Thymus (tissue), 11 donors: ENCODE data around the gene CD109. TPM values are rescaled to one million over a fixed set of nuclear protein-coding genes. Genes with fewer than 3 reads are reported as not detected.
"Not testable (repeated sequence)": the region's sequence is repeated elsewhere in the genome, so short reads cannot be mapped to it uniquely, and the experiment has no call there.

Experiments
- DNase-seq, 9 donors: peaks; one replicate each; pipeline ENCODE4 v3.0.0-alpha.2; 2013; ENCODE audit warnings: low spot score in 9 of 9, low read depth in 6 of 9, missing footprints in 1 of 9
- H3K27ac ChIP-seq, 2 donors: one replicate each; pipeline ENCODE4 v1.5.1; 2013; ENCODE audit warnings: control low read depth in 1 of 2, low read depth in 1 of 2, low read length in 1 of 2, mild to moderate bottlenecking in 1 of 2, moderate library complexity in 1 of 2
- H3K27me3 ChIP-seq, 2 donors: one replicate each; pipeline ENCODE4 v1.5.1; 2013; ENCODE audit warnings: low read length in 1 of 2; ENCODE audit not compliant: control insufficient read depth in 2 of 2, insufficient read depth in 1 of 2
- H3K36me3 ChIP-seq, 2 donors: one replicate each; pipeline ENCODE4 v1.5.1; 2013; ENCODE audit warnings: low read length in 1 of 2, mild to moderate bottlenecking in 1 of 2, moderate library complexity in 1 of 2; ENCODE audit not compliant: control insufficient read depth in 2 of 2, insufficient read depth in 2 of 2
- H3K4me1 ChIP-seq, 2 donors: one replicate each; pipeline ENCODE4 v1.5.1; 2013; ENCODE audit warnings: low read length in 2 of 2; ENCODE audit not compliant: control insufficient read depth in 2 of 2, insufficient read depth in 2 of 2
- H3K4me3 ChIP-seq, 2 donors: one replicate each; pipeline ENCODE4 v1.5.1; 2013; ENCODE audit warnings: low read length in 2 of 2, control low read depth in 1 of 2, mild to moderate bottlenecking in 1 of 2
- H3K9me3 ChIP-seq, 2 donors: one replicate each; pipeline ENCODE4 v1.5.1; 2013; ENCODE audit warnings: low read length in 1 of 2, mild to moderate bottlenecking in 1 of 2; ENCODE audit not compliant: control insufficient read depth in 2 of 2, insufficient read depth in 1 of 2
- WGBS: extraction: QIAGEN DNeasy Blood & Tissue Kit; methylation state at CpG from one replicate; pipeline ENCODE4 v1.1.7; 2013; 5-methylcytosine and 5-hydroxymethylcytosine counted together
- polyA plus RNA-seq: library from polyadenylated mRNA; stranded (reverse); fragments of 200-250 nt; gene quantifications from one replicate; pipeline ENCODE4 v1.2.3, GENCODE V29; 2013
- total RNA-seq: library from RNA; stranded (reverse); fragments of 120-200 nt; gene quantifications from one replicate; pipeline ENCODE4 v1.2.4, GENCODE V29; 2013
- donor health status: healthy.

The CD109 gene
- total and polyA plus RNA-seq, 2 donors = 1.5 to 5.0 TPM

- H3K36me3 ChIP-seq = no peaks in the 10 kb centered on the region
- WGBS = 93% methylated on average over 2 of the region's 2 CpGs
- H3K4me3 ChIP-seq = no peak overlapping the region
- no peaks in the 10 kb centered on the region for H3K9me3 ChIP-seq
- no peak overlapping the region for H3K27ac ChIP-seq
- DNase-seq = no peak
- no peaks in the 10 kb centered on the region for H3K27me3 ChIP-seq
- H3K4me1 ChIP-seq = no peaks in the 10 kb centered on the region
Measured at GRCh38 chr6:73802366-73802765, 106.4 kb downstream of the CD109 start.

DNA sequence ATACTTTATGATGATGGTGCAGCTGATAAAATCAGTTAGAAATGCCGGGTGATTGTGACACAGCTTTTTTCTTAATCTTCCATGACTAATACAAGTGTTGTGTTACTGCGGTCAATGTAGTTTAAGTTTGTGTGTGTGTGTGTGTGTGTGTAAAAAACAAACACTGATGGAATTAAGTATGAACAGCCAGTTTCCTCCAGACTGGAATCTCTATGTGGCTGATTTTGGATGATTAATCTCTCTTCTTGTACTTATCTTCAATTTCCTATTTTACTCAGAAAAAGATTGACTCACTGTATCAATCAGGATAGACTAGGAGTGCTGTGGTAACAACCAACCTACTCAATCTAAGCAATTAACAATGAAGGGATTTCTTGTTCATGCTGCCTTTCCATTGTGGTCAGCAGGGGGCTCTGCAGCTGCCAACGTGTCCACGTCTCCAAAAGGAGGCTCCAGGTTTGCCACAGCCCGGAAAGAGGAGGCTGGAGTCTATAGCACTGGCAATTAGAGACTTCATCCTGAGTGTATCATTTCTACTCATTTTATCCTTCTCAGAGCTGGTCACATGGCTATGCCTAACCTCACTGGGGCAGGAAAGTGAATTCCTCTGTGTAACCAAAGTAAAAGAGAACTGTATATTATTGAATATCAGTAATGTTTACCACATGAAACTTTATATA lies 107.7 kb downstream of the CD109 start:
- H3K27me3 ChIP-seq = no peaks in the 10 kb centered on the region
- H3K9me3 ChIP-seq = no peaks in the 10 kb centered on the region
- H3K4me3 ChIP-seq = no peak overlapping the region
- WGBS = 85% methylated on average over 5 of the region's 5 CpGs
- no peaks in the 10 kb centered on the region for H3K4me1 ChIP-seq
- DNase-seq = no peak
- H3K27ac ChIP-seq = no peak overlapping the region
- no peaks in the 10 kb centered on the region for H3K36me3 ChIP-seq

GRCh38 chr6:73805221-73805620 lies 109.2 kb downstream of the CD109 start:
- not testable (repeated sequence) for H3K36me3 ChIP-seq, DNase-seq, H3K27me3 ChIP-seq, H3K9me3 ChIP-seq, H3K4me3 ChIP-seq, H3K4me1 ChIP-seq, H3K27ac ChIP-seq
- WGBS = 97% methylated on average over 7 of the region's 7 CpGs

- not testable (repeated sequence) for H3K9me3 ChIP-seq, H3K27me3 ChIP-seq, H3K27ac ChIP-seq, H3K4me3 ChIP-seq, H3K4me1 ChIP-seq, H3K36me3 ChIP-seq, DNase-seq
- WGBS = over 99% methylated on average over 3 of the region's 4 CpGs
Measured at GRCh38 chr6:73805982-73806381, 110.0 kb downstream of the CD109 start.

GRCh38 chr6:73811706-73812105 lies 115.7 kb downstream of the CD109 start:
- Histone ChIP-seq H3K27ac (no peak overlapping the region), H3K36me3 (no peaks in the 10 kb centered on the region), H3K9me3 (no peaks in the 10 kb centered on the region), H3K4me1 (no peaks in the 10 kb centered on the region), H3K4me3 (no peak overlapping the region), H3K27me3 (no peaks in the 10 kb centered on the region)
- no peak for DNase-seq

DNA sequence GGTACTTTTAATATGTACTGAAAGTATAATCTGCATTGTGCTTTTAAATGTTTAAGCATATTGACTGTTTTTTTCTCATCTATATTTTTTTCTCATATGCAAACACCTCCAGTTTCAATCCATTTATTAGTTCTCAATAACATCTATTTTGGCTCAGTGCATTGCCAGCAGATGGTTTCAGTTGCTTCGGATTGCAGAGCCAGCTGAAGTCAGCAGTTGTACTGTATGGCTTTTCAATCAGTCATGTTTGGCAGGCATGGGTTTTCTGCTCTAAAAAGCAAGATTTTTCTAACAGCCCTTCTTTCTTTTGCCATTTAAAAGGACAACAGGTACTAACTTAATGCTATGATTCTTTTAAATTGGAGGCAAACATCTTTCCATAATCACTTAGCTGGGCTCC lies 121.2 kb downstream of the CD109 start:
- 93% methylated on average over 1 of the region's 1 CpG for WGBS
- H3K36me3 ChIP-seq = no peaks in the 10 kb centered on the region
- no peak for DNase-seq
- H3K4me3 ChIP-seq = no peak overlapping the region
- H3K9me3 ChIP-seq = no peaks in the 10 kb centered on the region
- no peak overlapping the region for H3K27ac ChIP-seq
- no peaks in the 10 kb centered on the region for H3K27me3 ChIP-seq
- no peaks in the 10 kb centered on the region for H3K4me1 ChIP-seq

DNA sequence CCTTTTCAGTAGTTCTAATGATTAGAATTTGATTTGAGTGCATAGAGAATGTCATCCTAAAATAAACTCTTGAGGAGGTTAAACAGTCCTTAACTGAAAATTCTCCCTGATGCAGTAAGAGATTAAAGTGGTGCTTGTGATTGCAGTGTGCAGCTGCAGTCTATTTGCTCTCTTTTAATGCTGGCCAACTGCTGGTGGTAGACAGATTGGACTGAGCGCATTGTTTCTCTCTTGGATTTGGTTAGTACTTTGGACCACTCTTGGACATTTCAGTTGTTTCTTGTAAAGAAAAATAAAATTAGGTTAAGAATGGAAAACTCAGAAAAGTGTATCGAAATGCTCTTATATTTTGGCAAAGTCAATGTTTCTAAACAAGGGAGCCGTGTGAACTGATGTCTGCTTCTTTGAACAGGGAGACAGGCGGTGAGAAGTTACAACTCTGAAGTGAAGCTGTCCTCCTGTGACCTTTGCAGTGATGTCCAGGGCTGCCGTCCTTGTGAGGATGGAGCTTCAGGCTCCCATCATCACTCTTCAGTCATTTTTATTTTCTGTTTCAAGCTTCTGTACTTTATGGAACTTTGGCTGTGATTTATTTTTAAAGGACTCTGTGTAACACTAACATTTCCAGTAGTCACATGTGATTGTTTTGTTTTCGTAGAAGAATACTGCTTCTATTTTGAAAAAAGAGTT lies 127.2 kb downstream of the CD109 start:
- 94% methylated on average over 6 of the region's 6 CpGs for WGBS
- no peak for DNase-seq
- Histone ChIP-seq H3K4me3 (no peak overlapping the region), H3K36me3 (no peaks in the 10 kb centered on the region), H3K4me1 (no peaks in the 10 kb centered on the region), H3K27ac (no peak overlapping the region), H3K27me3 (no peaks in the 10 kb centered on the region), H3K9me3 (no peaks in the 10 kb centered on the region)

DNA sequence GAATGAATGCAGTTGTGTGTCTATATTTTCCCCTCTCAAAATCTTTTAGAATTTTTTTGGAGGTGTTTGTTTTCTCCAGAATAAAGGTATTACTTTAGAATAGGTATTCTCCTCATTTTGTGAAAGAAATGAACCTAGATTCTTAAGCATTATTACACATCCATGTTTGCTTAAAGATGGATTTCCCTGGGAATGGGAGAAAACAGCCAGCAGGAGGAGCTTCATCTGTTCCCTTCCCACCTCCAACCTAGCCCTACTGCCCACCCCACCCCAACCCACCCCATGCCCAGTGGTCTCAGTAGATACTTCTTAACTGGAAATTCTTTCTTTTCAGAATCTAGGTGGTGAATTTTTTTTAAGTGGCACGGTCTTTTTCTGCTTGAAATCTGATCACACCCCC lies 127.8 kb downstream of the CD109 start:
- Histone ChIP-seq H3K4me3 (no peak overlapping the region), H3K36me3 (no peaks in the 10 kb centered on the region), H3K27ac (no peak overlapping the region), H3K4me1 (no peaks in the 10 kb centered on the region), H3K9me3 (no peaks in the 10 kb centered on the region), H3K27me3 (no peaks in the 10 kb centered on the region)
- 98% methylated on average over 1 of the region's 1 CpG for WGBS
- no peak for DNase-seq

DNA sequence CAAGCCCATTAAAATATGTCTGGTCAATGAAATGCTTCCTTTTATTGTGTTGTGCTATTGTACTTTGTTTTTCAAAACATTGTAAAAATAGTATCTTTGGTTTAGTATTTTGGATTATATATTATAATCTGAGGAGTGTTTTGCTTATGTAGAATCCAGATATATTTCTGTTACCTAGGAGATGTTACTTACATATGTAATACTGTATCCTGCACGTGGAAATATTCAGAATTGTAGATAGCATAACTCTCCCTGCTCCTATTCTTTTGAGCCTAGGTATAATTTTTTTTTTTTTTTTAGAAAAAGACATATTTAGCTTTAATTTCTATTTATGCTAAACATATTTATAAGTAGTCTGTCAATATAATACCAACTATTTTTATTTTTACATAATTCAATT lies 130.6 kb downstream of the CD109 start:
- H3K4me3 ChIP-seq = no peak overlapping the region
- no peaks in the 10 kb centered on the region for H3K27me3 ChIP-seq
- no peaks in the 10 kb centered on the region for H3K4me1 ChIP-seq
- H3K36me3 ChIP-seq = no peaks in the 10 kb centered on the region
- no peak for DNase-seq
- WGBS = 93% methylated on average over 1 of the region's 1 CpG
- H3K9me3 ChIP-seq = no peaks in the 10 kb centered on the region
- H3K27ac ChIP-seq = no peak overlapping the region
